ENCODE data around the gene SPINK9.

The SPINK9 gene

GRCh38 chr5:148335259-148335658, at the start of gene SPINK9:
Gene SPINK9, plus strand, starts transcription at chr5:148335559. Its CDS starts 55 bp downstream, at chr5:148335614.
- no peak for TF ChIP-seq CTCF (IDR thresholded peaks at IDR 0.05)

GRCh38 chr5:148290271-148291195, 44.8 kb upstream of the SPINK9 start:
- TF ChIP-seq CTCF (IDR thresholded peaks at IDR 0.05) = peak; percentile 65

- TF ChIP-seq CTCF (IDR thresholded peaks at IDR 0.05) = no peak
Measured at GRCh38 chr5:148297731-148298130, 37.6 kb upstream of the SPINK9 start.

- TF ChIP-seq CTCF (IDR thresholded peaks at IDR 0.05) = no peak
Measured at GRCh38 chr5:148306446-148306845, 28.9 kb upstream of the SPINK9 start.

GRCh38 chr5:148309019-148309418, 26.3 kb upstream of the SPINK9 start:
- no peak for TF ChIP-seq CTCF (IDR thresholded peaks at IDR 0.05)

GRCh38 chr5:148309746-148310145, 25.6 kb upstream of the SPINK9 start:
- TF ChIP-seq CTCF (IDR thresholded peaks at IDR 0.05) = no peak

GRCh38 chr5:148311484-148311883, 23.9 kb upstream of the SPINK9 start:
- no peak for TF ChIP-seq CTCF (IDR thresholded peaks at IDR 0.05)
